HepG2 (cell line): ENCODE measurements around the gene MTCL1. TPM values are rescaled to one million over a fixed set of nuclear protein-coding genes. Genes with fewer than 3 reads are reported as not detected.
A peak's percentile ranks its signal among the peaks of the same experiment; 100 is the strongest.

Experiments
- ARNT ChIP-seq: fragments of 450-650 bp; IDR thresholded peaks from 2 replicates; pipeline ENCODE4 v1.6.1; 2017
- CCAR2 ChIP-seq: fragments of 200-400 bp; formaldehyde crosslinking; optimal IDR thresholded peaks from 2 replicates; pipeline ENCODE3; 2018; ENCODE audit warnings: low read depth, mild to moderate bottlenecking, low read length, moderate library complexity
- CREB1 ChIP-seq, 2 experiments: fragments of 450-650 bp in 1 of 2; IDR thresholded peaks; 2 replicates each; pipeline ENCODE4 v1.6.1; 2016 to 2017; ENCODE audit warnings: control low read depth in 1 of 2, mild to moderate bottlenecking in 1 of 2, missing compliant biosample characterization in 1 of 2, missing genetic modification characterization in 1 of 2
- HNRNPH1 ChIP-seq: fragments of 200-400 bp; formaldehyde crosslinking; optimal IDR thresholded peaks from 2 replicates; pipeline ENCODE3; 2017; ENCODE audit warnings: mild to moderate bottlenecking, low read depth, low read length
- MXI1 ChIP-seq: IDR thresholded peaks from 3 replicates; pipeline ENCODE4 v1.6.1; 2012; ENCODE audit warnings: low read depth, low read length, inconsistent platforms, borderline replicate concordance
- MYNN ChIP-seq: sonication (generic); formaldehyde crosslinking; IDR thresholded peaks from 2 replicates; pipeline ENCODE4 v1.4.0; 2020; ENCODE audit warnings: mild to moderate bottlenecking, low read depth, missing genetic modification reagents
- NAIF1 ChIP-seq: sonication (generic); formaldehyde crosslinking; IDR thresholded peaks from 2 replicates; pipeline ENCODE4 v1.5.0; 2020; ENCODE audit warnings: mild to moderate bottlenecking, missing genetic modification reagents, borderline replicate concordance
- NCOA2 ChIP-seq: sonication (generic); formaldehyde crosslinking; IDR thresholded peaks from 2 replicates; pipeline ENCODE4 v1.8.0; 2022; ENCODE audit warnings: inconsistent platforms
- PAXIP1 ChIP-seq: sonication (generic); formaldehyde crosslinking; conservative IDR thresholded peaks from 2 replicates; pipeline ENCODE4 v1.4.0; 2020; ENCODE audit warnings: mild to moderate bottlenecking, missing genetic modification reagents, moderate library complexity
- POLR2A ChIP-seq, 2 experiments: IDR thresholded peaks; 2 replicates each; pipeline ENCODE4 v1.6.1; 2011; ENCODE audit warnings: low read depth in 2 of 2, low read length in 2 of 2, mild to moderate bottlenecking in 1 of 2, moderate library complexity in 1 of 2; ENCODE audit not compliant: insufficient read depth in 1 of 2
- POLR2AphosphoS2 ChIP-seq: IDR thresholded peaks from 2 replicates; pipeline ENCODE4 v1.6.1; 2011; ENCODE audit warnings: low read depth, low read length, improper control_type of control experiment
- RAD51 ChIP-seq: fragments of 450-650 bp; IDR thresholded peaks from 2 replicates; pipeline ENCODE4 v1.6.1; 2016; ENCODE audit warnings: borderline replicate concordance
- TCF7L2 ChIP-seq: IDR thresholded peaks from 2 replicates; pipeline ENCODE4 v1.6.1; 2011; ENCODE audit warnings: mild to moderate bottlenecking, low read depth, low read length, moderate library complexity
- TEAD3 ChIP-seq: optimal IDR thresholded peaks from 2 replicates; pipeline ENCODE3; 2016; ENCODE audit warnings: borderline replicate concordance
- ZC3H4 ChIP-seq: sonication (generic); formaldehyde crosslinking; IDR thresholded peaks from 2 replicates; pipeline ENCODE4 v1.4.0; 2020; ENCODE audit warnings: missing genetic modification reagents, borderline replicate concordance
- ZNF33A ChIP-seq: sonication (generic); formaldehyde crosslinking; IDR thresholded peaks from 2 replicates; pipeline ENCODE4 v1.5.1; 2020; ENCODE audit warnings: missing genetic modification reagents, mild to moderate bottlenecking, moderate library complexity, borderline replicate concordance
- ZNF549 ChIP-seq: sonication (generic); formaldehyde crosslinking; IDR thresholded peaks from 2 replicates; pipeline ENCODE4 v1.5.0; 2020; ENCODE audit warnings: missing genetic modification reagents
- ZNF737 ChIP-seq: sonication (generic); formaldehyde crosslinking; IDR thresholded peaks from 2 replicates; pipeline ENCODE4 v1.5.0; 2020; ENCODE audit warnings: missing genetic modification reagents, mild to moderate bottlenecking, borderline replicate concordance
- ZNF768 ChIP-seq: sonication (generic); formaldehyde crosslinking; IDR thresholded peaks from 2 replicates; pipeline ENCODE4 v1.4.0; 2020; ENCODE audit warnings: missing genetic modification reagents
- ZNF772 ChIP-seq: sonication (generic); formaldehyde crosslinking; IDR thresholded peaks from 2 replicates; pipeline ENCODE4 v1.5.0; 2020; ENCODE audit warnings: mild to moderate bottlenecking, missing genetic modification reagents
- polyA plus RNA-seq, 8 experiments: library from polyadenylated mRNA; depleted of rRNA in 3 of 8; stranded (reverse) in 7 of 8; unstranded in 1 of 8; fragments of >200 nt; fragmentation: Illumina TruSeq in 4 of 8; extraction: Trizol in 4 of 8; gene quantifications; 2 replicates each; pipeline versions ENCODE4 v1.2.1 to v1.2.3, GENCODE V29; 2011 to 2016; ENCODE audit warnings: low read depth in 4 of 8, missing spikeins in 1 of 8, mixed read lengths in 1 of 8; ENCODE audit not compliant: insufficient read depth in 1 of 8
- total RNA-seq, 5 experiments: library from RNA; depleted of rRNA; stranded (reverse); fragments of >200 nt; fragmentation: Illumina TruSeq; extraction: Trizol; gene quantifications; 2 replicates each; pipeline ENCODE4 v1.2.3, GENCODE V29; 2016; ENCODE audit warnings: low read depth in 1 of 5
- TF ChIP-seq, protein P1 (sequence below): sonication (generic); formaldehyde crosslinking; IDR thresholded peaks from 2 replicates; pipeline ENCODE4 v1.4.0; 2020; ENCODE audit warnings: missing genetic modification reagents
- TF ChIP-seq, protein P2 (sequence below): IDR thresholded peaks from 2 replicates; pipeline ENCODE4 v1.6.1; 2016; ENCODE audit warnings: low read depth
- TF ChIP-seq, protein P3 (sequence below): sonication (generic); formaldehyde crosslinking; IDR thresholded peaks from 2 replicates; pipeline ENCODE4 v1.4.0; 2020; ENCODE audit warnings: missing genetic modification reagents, mild to moderate bottlenecking, borderline replicate concordance

Gene MTCL1
- total and polyA plus RNA-seq, 2 of the 13 experiments (the other 11 are each of a cell fraction or from before 2014, with no cell fraction given): 3.1 to 3.2 TPM

GRCh38 chr18:8781671-8782070 is 76.3 kb downstream of the MTCL1 start (continued):
- 0 out of 2 replicates have a peak, but pooled peaks have one; percentile 15 for TF ChIP-seq PAXIP1 (CRISPR knock-in tag)
- TF ChIP-seq MYNN (CRISPR knock-in tag): no peak
- TF ChIP-seq HNRNPH1: no peak
- TF ChIP-seq TCF7L2: no peak
- no peak for TF ChIP-seq MXI1
- TF ChIP-seq, protein P1, sequence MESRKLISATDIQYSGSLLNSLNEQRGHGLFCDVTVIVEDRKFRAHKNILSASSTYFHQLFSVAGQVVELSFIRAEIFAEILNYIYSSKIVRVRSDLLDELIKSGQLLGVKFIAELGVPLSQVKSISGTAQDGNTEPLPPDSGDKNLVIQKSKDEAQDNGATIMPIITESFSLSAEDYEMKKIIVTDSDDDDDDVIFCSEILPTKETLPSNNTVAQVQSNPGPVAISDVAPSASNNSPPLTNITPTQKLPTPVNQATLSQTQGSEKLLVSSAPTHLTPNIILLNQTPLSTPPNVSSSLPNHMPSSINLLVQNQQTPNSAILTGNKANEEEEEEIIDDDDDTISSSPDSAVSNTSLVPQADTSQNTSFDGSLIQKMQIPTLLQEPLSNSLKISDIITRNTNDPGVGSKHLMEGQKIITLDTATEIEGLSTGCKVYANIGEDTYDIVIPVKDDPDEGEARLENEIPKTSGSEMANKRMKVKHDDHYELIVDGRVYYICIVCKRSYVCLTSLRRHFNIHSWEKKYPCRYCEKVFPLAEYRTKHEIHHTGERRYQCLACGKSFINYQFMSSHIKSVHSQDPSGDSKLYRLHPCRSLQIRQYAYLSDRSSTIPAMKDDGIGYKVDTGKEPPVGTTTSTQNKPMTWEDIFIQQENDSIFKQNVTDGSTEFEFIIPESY (CRISPR knock-in tag): peak; percentile 42; the same call in 1 of the 2 replicates
- peak; percentile 13 for TF ChIP-seq TEAD3
- no peak for TF ChIP-seq ARNT
- TF ChIP-seq POLR2A (IDR thresholded peaks at IDR 0.05; ENCODE audit: insufficient read depth in 1 of 2, low read depth in 2 of 2, low read length in 2 of 2): no peak
- no peak for TF ChIP-seq NAIF1
- TF ChIP-seq POLR2AphosphoS2: no peak
- TF ChIP-seq ZNF768 (CRISPR knock-in tag): no peak
- no peak for TF ChIP-seq ZC3H4
- TF ChIP-seq ZNF737 (CRISPR knock-in tag): no peak
- TF ChIP-seq CCAR2: no peak
- TF ChIP-seq CREB1 (IDR thresholded peaks at IDR 0.05): no peak
- TF ChIP-seq CREB1 (CRISPR knock-in tag; IDR thresholded peaks at IDR 0.05): no peak
- no peak for TF ChIP-seq ZNF549 (CRISPR knock-in tag)
- no peak for TF ChIP-seq ZNF772
- TF ChIP-seq RAD51: no peak
- no peak for TF ChIP-seq NCOA2 (CRISPR knock-in tag)
- no peak for TF ChIP-seq ZNF33A (CRISPR knock-in tag)
- TF ChIP-seq, protein P2, sequence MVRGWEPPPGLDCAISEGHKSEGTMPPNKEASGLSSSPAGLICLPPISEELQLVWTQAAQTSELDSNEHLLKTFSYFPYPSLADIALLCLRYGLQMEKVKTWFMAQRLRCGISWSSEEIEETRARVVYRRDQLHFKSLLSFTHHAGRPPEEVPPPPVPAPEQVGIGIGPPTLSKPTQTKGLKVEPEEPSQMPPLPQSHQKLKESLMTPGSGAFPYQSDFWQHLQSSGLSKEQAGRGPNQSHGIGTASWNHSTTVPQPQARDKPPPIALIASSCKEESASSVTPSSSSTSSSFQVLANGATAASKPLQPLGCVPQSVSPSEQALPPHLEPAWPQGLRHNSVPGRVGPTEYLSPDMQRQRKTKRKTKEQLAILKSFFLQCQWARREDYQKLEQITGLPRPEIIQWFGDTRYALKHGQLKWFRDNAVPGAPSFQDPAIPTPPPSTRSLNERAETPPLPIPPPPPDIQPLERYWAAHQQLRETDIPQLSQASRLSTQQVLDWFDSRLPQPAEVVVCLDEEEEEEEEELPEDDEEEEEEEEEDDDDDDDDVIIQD (CRISPR knock-in tag): no peak
- TF ChIP-seq, protein P3, sequence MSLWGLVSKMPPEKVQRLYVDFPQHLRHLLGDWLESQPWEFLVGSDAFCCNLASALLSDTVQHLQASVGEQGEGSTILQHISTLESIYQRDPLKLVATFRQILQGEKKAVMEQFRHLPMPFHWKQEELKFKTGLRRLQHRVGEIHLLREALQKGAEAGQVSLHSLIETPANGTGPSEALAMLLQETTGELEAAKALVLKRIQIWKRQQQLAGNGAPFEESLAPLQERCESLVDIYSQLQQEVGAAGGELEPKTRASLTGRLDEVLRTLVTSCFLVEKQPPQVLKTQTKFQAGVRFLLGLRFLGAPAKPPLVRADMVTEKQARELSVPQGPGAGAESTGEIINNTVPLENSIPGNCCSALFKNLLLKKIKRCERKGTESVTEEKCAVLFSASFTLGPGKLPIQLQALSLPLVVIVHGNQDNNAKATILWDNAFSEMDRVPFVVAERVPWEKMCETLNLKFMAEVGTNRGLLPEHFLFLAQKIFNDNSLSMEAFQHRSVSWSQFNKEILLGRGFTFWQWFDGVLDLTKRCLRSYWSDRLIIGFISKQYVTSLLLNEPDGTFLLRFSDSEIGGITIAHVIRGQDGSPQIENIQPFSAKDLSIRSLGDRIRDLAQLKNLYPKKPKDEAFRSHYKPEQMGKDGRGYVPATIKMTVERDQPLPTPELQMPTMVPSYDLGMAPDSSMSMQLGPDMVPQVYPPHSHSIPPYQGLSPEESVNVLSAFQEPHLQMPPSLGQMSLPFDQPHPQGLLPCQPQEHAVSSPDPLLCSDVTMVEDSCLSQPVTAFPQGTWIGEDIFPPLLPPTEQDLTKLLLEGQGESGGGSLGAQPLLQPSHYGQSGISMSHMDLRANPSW: no peak
